IMR-90 (cell line): ENCODE measurements around the gene PTPRN2. TPM values are rescaled to one million over a fixed set of nuclear protein-coding genes. Genes with fewer than 3 reads are reported as not detected.

Experiments used
- ATAC-seq: fragments of 200-7000 bp; cut with Tn5 transposase; 2 replicates; pipeline ENCODE4 v1.9.1; 2020; ENCODE audit warnings: low read depth, mild to moderate bottlenecking, moderate library complexity
- BruUV-seq: library from RNA; stranded (reverse); fragments of 400-500 nt; replicated peaks from 2 replicates; lab custom pipeline; 2021; lab: Mats Ljungman, UMichigan
- CTCF ChIA-PET: fragments of 300-600 bp; formaldehyde crosslinking; extraction: SDS; loops from one replicate; lab custom pipeline; 2021; ENCODE audit warnings: antibody characterized with exemption; lab: Yijun Ruan, JAX
- POLR2A ChIA-PET: fragments of 300-600 bp; sonication (Branson Sonifier 250); formaldehyde crosslinking; loops from one replicate; lab custom pipeline; 2022; ENCODE audit warnings: antibody characterized with exemption; ENCODE audit not compliant: unreplicated experiment; lab: Charles Lee
- DNase-seq: peaks from one replicate; pipeline ENCODE4 v3.0.0; 2013
- H2AFZ ChIP-seq: replicated peaks from 2 replicates; pipeline ENCODE3; 2013; ENCODE audit warnings: low read length, mild to moderate bottlenecking; ENCODE audit not compliant: poor library complexity
- H2AK5ac ChIP-seq: 2 replicates; pipeline ENCODE4 v1.6.1; 2013; ENCODE audit warnings: low read depth, low read length, inconsistent platforms
- H2AK9ac ChIP-seq: replicated peaks from 2 replicates; pipeline ENCODE3; 2013; ENCODE audit warnings: mild to moderate bottlenecking, low read depth, low read length, moderate library complexity; ENCODE audit not compliant: poor library complexity
- H2BK120ac ChIP-seq: 2 replicates; pipeline ENCODE4 v1.6.1; 2013; ENCODE audit warnings: low read depth, low read length, inconsistent platforms
- H2BK15ac ChIP-seq: 3 replicates; pipeline ENCODE4 v1.6.1; 2013; ENCODE audit warnings: low read depth, low read length, inconsistent platforms
- H2BK20ac ChIP-seq: 2 replicates; pipeline ENCODE4 v1.6.1; 2013; ENCODE audit warnings: low read depth, mild to moderate bottlenecking, inconsistent platforms, low read length, moderate library complexity
- H2BK5ac ChIP-seq: 2 replicates; pipeline ENCODE4 v1.6.1; 2013; ENCODE audit warnings: mild to moderate bottlenecking, low read depth, low read length, inconsistent platforms; ENCODE audit not compliant: poor library complexity, severe bottlenecking
- H3K14ac ChIP-seq: replicated peaks from 2 replicates; pipeline ENCODE4 v1.6.1; 2013; ENCODE audit warnings: low read depth, low read length, inconsistent platforms
- H3K18ac ChIP-seq: 2 replicates; pipeline ENCODE4 v1.6.1; 2013; ENCODE audit warnings: low read depth, low read length, control low read depth
- H3K23ac ChIP-seq: 2 replicates; pipeline ENCODE4 v1.6.1; 2013; ENCODE audit warnings: low read depth, low read length, inconsistent platforms
- H3K27ac ChIP-seq: 2 replicates; pipeline ENCODE4 v1.5.1; 2013; ENCODE audit warnings: mild to moderate bottlenecking, control low read depth, low read length; ENCODE audit not compliant: insufficient read depth
- H3K27me3 ChIP-seq: 2 replicates; pipeline ENCODE4 v1.6.1; 2013; ENCODE audit warnings: low read length; ENCODE audit not compliant: control insufficient read depth, insufficient read depth
- H3K36me3 ChIP-seq: 2 replicates; pipeline ENCODE4 v1.6.1; 2013; ENCODE audit warnings: low read length, mixed read lengths; ENCODE audit not compliant: control insufficient read depth, insufficient read depth
- H3K4ac ChIP-seq: 2 replicates; pipeline ENCODE4 v1.6.1; 2013; ENCODE audit warnings: low read depth, low read length, inconsistent platforms
- H3K4me1 ChIP-seq: 2 replicates; pipeline ENCODE4 v1.6.1; 2013; ENCODE audit warnings: low read length, mixed read lengths; ENCODE audit not compliant: control insufficient read depth, insufficient read depth
- H3K4me2 ChIP-seq: 2 replicates; pipeline ENCODE4 v1.6.1; 2013; ENCODE audit warnings: low read depth, mild to moderate bottlenecking, control low read depth, low read length, moderate library complexity
- H3K4me3 ChIP-seq: 2 replicates; pipeline ENCODE4 v1.5.1; 2013; ENCODE audit warnings: low read depth, mild to moderate bottlenecking, control low read depth, low read length, moderate library complexity; ENCODE audit not compliant: insufficient read depth
- H3K56ac ChIP-seq: 2 replicates; pipeline ENCODE4 v1.6.1; 2013; ENCODE audit warnings: low read length, inconsistent platforms; ENCODE audit not compliant: insufficient read depth; ENCODE audit errors: extremely low read depth
- H3K79me1 ChIP-seq, 2 experiments: 2 replicates each; pipeline ENCODE4 v1.6.1; 2013; ENCODE audit warnings: low read length in 2 of 2, inconsistent platforms in 1 of 2, low read depth in 1 of 2
- H3K9ac ChIP-seq: 2 replicates; pipeline ENCODE4 v1.6.1; 2013; ENCODE audit warnings: low read depth, low read length, control low read depth
- H3K9me1 ChIP-seq: 2 replicates; pipeline ENCODE4 v1.6.1; 2013; ENCODE audit warnings: low read length, inconsistent platforms; ENCODE audit not compliant: insufficient read depth
- H3K9me3 ChIP-seq: 2 replicates; pipeline ENCODE4 v1.6.1; 2013; ENCODE audit warnings: low read length; ENCODE audit not compliant: control insufficient read depth, insufficient read depth
- H4K20me1 ChIP-seq: 2 replicates; pipeline ENCODE4 v1.6.1; 2013; ENCODE audit warnings: low read length, inconsistent platforms; ENCODE audit not compliant: insufficient read depth
- H4K5ac ChIP-seq: 2 replicates; pipeline ENCODE4 v1.6.1; 2013; ENCODE audit warnings: mild to moderate bottlenecking, low read depth, low read length, control low read depth
- H4K8ac ChIP-seq, 2 experiments: 2 replicates each; pipeline ENCODE4 v1.6.1; 2013; ENCODE audit warnings: low read depth in 2 of 2, low read length in 2 of 2, control low read depth in 1 of 2, inconsistent platforms in 1 of 2
- H4K91ac ChIP-seq: 2 replicates; pipeline ENCODE4 v1.6.1; 2013; ENCODE audit warnings: low read depth, low read length, inconsistent platforms; ENCODE audit not compliant: insufficient read depth
- CHD1 ChIP-seq: IDR thresholded peaks from 2 replicates; pipeline ENCODE4 v1.6.1; 2012; ENCODE audit warnings: low read depth, low read length, improper control_type of control experiment
- FOS ChIP-seq: fragments of 150-350 bp; IDR thresholded peaks from 2 replicates; pipeline ENCODE4 v1.6.1; 2016; ENCODE audit warnings: low read depth, low read length
- MAFK ChIP-seq: IDR thresholded peaks from 2 replicates; pipeline ENCODE4 v1.6.1; 2012; ENCODE audit warnings: low read depth, low read length, improper control_type of control experiment
- MAZ ChIP-seq: IDR thresholded peaks from 2 replicates; pipeline ENCODE4 v1.6.1; 2012; ENCODE audit warnings: low read depth, mild to moderate bottlenecking, low read length, improper control_type of control experiment, moderate library complexity, borderline replicate concordance
- MXI1 ChIP-seq: IDR thresholded peaks from 2 replicates; pipeline ENCODE4 v1.6.1; 2012; ENCODE audit warnings: low read depth, mild to moderate bottlenecking, low read length, moderate library complexity, borderline replicate concordance
- NFE2L2 ChIP-seq: fragments of 150-350 bp; IDR thresholded peaks from 2 replicates; pipeline ENCODE4 v1.6.1; 2016; ENCODE audit warnings: low read depth, mild to moderate bottlenecking, low read length
- POLR2A ChIP-seq: IDR thresholded peaks from 2 replicates; pipeline ENCODE4 v1.6.1; 2012; ENCODE audit warnings: mild to moderate bottlenecking, low read depth, low read length
- RFX5 ChIP-seq: IDR thresholded peaks from 2 replicates; pipeline ENCODE4 v1.8.0; 2012; ENCODE audit warnings: low read depth, mild to moderate bottlenecking, low read length, moderate library complexity
- SMC3 ChIP-seq: fragments of 150-350 bp; IDR thresholded peaks from 2 replicates; pipeline ENCODE4 v1.6.1; 2016; ENCODE audit warnings: low read depth, mild to moderate bottlenecking, antibody characterized with exemption, low read length, moderate library complexity
- WGBS, 2 experiments: methylation state at CpG; one replicate each; pipeline versions ENCODE4 v1.1.5 to v1.1.7; 2013; ENCODE audit warnings: missing lambda C conversion rate in 2 of 2; ENCODE audit not compliant: insufficient read length in 1 of 2; ENCODE audit errors: extremely low coverage in 2 of 2; 5-methylcytosine and 5-hydroxymethylcytosine counted together
- dilution Hi-C: fragments of 300-500 bp; cut with HindIII; formaldehyde crosslinking; loops from one replicate; pipeline ENCODE4 v1.14.3; 2018; ENCODE audit warnings: low sequenced_read_pairs; ENCODE audit not compliant: unreplicated experiment
- in situ Hi-C: fragments of 300-500 bp; cut with MboI; formaldehyde crosslinking; loops from 3 replicates; pipeline ENCODE4 v1.14.3; 2019; ENCODE audit warnings: low sequenced_read_pairs, inconsistent platforms, mixed read lengths
- intact Hi-C: fragments of 100-400 bp; cut with micrococcal nuclease; formaldehyde crosslinking; loops from 2 replicates; pipeline ENCODE4 v1.10.0; 2022
- polyA plus RNA-seq, 3 experiments: library from polyadenylated mRNA; depleted of rRNA; stranded (reverse); fragments of >200 nt; gene quantifications; 2 replicates each; pipeline ENCODE4 v1.2.3, GENCODE V29; 2012; ENCODE audit warnings: low replicate concordance in 1 of 3
- total RNA-seq: library from RNA; depleted of rRNA; stranded (reverse); fragments of >200 nt; gene quantifications from 2 replicates; pipeline ENCODE4 v1.2.3, GENCODE V29; 2012
- TF ChIP-seq, protein P1 (sequence below): fragments of 150-350 bp; IDR thresholded peaks from 2 replicates; pipeline ENCODE4 v1.6.1; 2016; ENCODE audit warnings: low read depth, mild to moderate bottlenecking, low read length, moderate library complexity, borderline replicate concordance
- TF ChIP-seq, protein P2 (sequence below): conservative IDR thresholded peaks from 2 replicates; pipeline ENCODE4 v1.5.1; 2012; ENCODE audit warnings: mild to moderate bottlenecking, low read depth, low read length, improper control_type of control experiment
- TF ChIP-seq, protein P3 (sequence below): fragments of 150-350 bp; IDR thresholded peaks from 2 replicates; pipeline ENCODE4 v1.6.1; 2017; ENCODE audit warnings: mild to moderate bottlenecking, antibody characterized with exemption, low read length, low read depth

The PTPRN2 gene
- total and polyA plus RNA-seq, 2 of the 4 experiments (the other 2 are of a cell fraction), result 0.03 TPM; not detected in 1

- ATAC-seq (no peak), DNase-seq (no peak)
- Histone ChIP-seq H4K5ac (no peak overlapping the region), H3K4me3 (no peak overlapping the region), H3K9me3 (peaks cover 68% of the 10 kb centered on the region), H2BK15ac (no peak overlapping the region), H3K14ac (no peak overlapping the region), H3K9me1 (no peaks in the 10 kb centered on the region), H3K4me2 (no peak overlapping the region), H4K20me1 (no peaks in the 10 kb centered on the region), H3K36me3 (no peaks in the 10 kb centered on the region), H3K27me3 (no peaks in the 10 kb centered on the region), H2BK20ac (no peak overlapping the region), H4K91ac (no peak overlapping the region), H3K9ac (no peak overlapping the region), H3K56ac (no peak overlapping the region), H2AK9ac (no peak overlapping the region), H4K8ac (no peak overlapping the region), H3K18ac (no peak overlapping the region), H2AFZ (no peak overlapping the region), H3K4me1 (no peaks in the 10 kb centered on the region), H3K4ac (no peak overlapping the region), H3K79me1 (no peaks in the 10 kb centered on the region), H2AK5ac (no peak overlapping the region), H2BK5ac (no peak overlapping the region), H3K27ac (no peak overlapping the region), H2BK120ac (no peak overlapping the region), H3K23ac (no peak overlapping the region)
- TF ChIP-seq, protein P1, sequence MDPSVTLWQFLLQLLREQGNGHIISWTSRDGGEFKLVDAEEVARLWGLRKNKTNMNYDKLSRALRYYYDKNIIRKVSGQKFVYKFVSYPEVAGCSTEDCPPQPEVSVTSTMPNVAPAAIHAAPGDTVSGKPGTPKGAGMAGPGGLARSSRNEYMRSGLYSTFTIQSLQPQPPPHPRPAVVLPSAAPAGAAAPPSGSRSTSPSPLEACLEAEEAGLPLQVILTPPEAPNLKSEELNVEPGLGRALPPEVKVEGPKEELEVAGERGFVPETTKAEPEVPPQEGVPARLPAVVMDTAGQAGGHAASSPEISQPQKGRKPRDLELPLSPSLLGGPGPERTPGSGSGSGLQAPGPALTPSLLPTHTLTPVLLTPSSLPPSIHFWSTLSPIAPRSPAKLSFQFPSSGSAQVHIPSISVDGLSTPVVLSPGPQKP, result no peak
- TF ChIP-seq SMC3 (no peak), RFX5 (no peak), POLR2A (no peak), MAFK (no peak), NFE2L2 (no peak), MAZ (no peak), MXI1 (no peak), FOS (no peak), CHD1 (no peak)
- TF ChIP-seq, protein P2, sequence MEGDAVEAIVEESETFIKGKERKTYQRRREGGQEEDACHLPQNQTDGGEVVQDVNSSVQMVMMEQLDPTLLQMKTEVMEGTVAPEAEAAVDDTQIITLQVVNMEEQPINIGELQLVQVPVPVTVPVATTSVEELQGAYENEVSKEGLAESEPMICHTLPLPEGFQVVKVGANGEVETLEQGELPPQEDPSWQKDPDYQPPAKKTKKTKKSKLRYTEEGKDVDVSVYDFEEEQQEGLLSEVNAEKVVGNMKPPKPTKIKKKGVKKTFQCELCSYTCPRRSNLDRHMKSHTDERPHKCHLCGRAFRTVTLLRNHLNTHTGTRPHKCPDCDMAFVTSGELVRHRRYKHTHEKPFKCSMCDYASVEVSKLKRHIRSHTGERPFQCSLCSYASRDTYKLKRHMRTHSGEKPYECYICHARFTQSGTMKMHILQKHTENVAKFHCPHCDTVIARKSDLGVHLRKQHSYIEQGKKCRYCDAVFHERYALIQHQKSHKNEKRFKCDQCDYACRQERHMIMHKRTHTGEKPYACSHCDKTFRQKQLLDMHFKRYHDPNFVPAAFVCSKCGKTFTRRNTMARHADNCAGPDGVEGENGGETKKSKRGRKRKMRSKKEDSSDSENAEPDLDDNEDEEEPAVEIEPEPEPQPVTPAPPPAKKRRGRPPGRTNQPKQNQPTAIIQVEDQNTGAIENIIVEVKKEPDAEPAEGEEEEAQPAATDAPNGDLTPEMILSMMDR, result no peak
- TF ChIP-seq, protein P3, sequence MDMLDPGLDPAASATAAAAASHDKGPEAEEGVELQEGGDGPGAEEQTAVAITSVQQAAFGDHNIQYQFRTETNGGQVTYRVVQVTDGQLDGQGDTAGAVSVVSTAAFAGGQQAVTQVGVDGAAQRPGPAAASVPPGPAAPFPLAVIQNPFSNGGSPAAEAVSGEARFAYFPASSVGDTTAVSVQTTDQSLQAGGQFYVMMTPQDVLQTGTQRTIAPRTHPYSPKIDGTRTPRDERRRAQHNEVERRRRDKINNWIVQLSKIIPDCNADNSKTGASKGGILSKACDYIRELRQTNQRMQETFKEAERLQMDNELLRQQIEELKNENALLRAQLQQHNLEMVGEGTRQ, result no peak
- intact Hi-C loops, result no loop called here
- dilution Hi-C loops, result no loop called here
- no TSS peak for BruUV-seq
- ChIA-PET CTCF (no interaction called here), POLR2A (no interaction called here)
- in situ Hi-C loops, result no loop called here
- 73% methylated on average over 12 of the region's 28 CpGs; no CpG with 5 or more reads in 1 of the 2 experiments for WGBS, 2 experiments
These were observed 395.3 kb downstream of the PTPRN2 start for GRCh38 chr7:158192184-158192835.
